Osteoblast (primary cell): ENCODE data around the gene TJAP1. TPM values are rescaled to one million over a fixed set of nuclear protein-coding genes. Genes with fewer than 3 reads are reported as not detected.
"Not testable (repeated sequence)": the region's sequence is repeated elsewhere in the genome, so short reads cannot be mapped to it uniquely, and the experiment has no call there.

Experiments
- DNase-seq: peaks from one replicate; pipeline ENCODE4 v3.0.0; 2011; ENCODE audit warnings: low spot score, mixed read lengths; ENCODE audit not compliant: insufficient read length; ENCODE audit errors: missing footprints
- H2AFZ ChIP-seq: 2 replicates; pipeline ENCODE4 v1.6.0; 2011; ENCODE audit warnings: mild to moderate bottlenecking, low read length
- H3K27ac ChIP-seq: 2 replicates; pipeline ENCODE4 v1.5.1; 2011; ENCODE audit warnings: mild to moderate bottlenecking, low read depth, low read length, moderate library complexity
- H3K27me3 ChIP-seq: 2 replicates; pipeline ENCODE4 v1.6.0; 2012; ENCODE audit warnings: mild to moderate bottlenecking, control low read depth, inconsistent platforms, low read length, moderate library complexity; ENCODE audit not compliant: insufficient read depth
- H3K36me3 ChIP-seq: 2 replicates; pipeline ENCODE4 v1.5.1; 2011; ENCODE audit warnings: mild to moderate bottlenecking, low read length, control low read depth, moderate library complexity; ENCODE audit not compliant: insufficient read depth
- H3K4me1 ChIP-seq: 2 replicates; pipeline ENCODE4 v1.5.1; 2011; ENCODE audit warnings: mild to moderate bottlenecking, low read length, control low read depth, moderate library complexity; ENCODE audit not compliant: insufficient read depth
- H3K4me2 ChIP-seq: 2 replicates; pipeline ENCODE4 v1.6.0; 2011; ENCODE audit warnings: mild to moderate bottlenecking, low read length; ENCODE audit not compliant: insufficient read depth
- H3K4me3 ChIP-seq: fragments of 200-600 bp; sonication (generic); 3 replicates; pipeline ENCODE4 v1.5.1; 2012; ENCODE audit warnings: mild to moderate bottlenecking, low read length, inconsistent platforms; ENCODE audit not compliant: insufficient read depth
- H3K79me2 ChIP-seq: 2 replicates; pipeline ENCODE4 v1.6.0; 2012; ENCODE audit warnings: mild to moderate bottlenecking, low read length, control low read depth, inconsistent platforms; ENCODE audit not compliant: insufficient read depth
- H3K9me3 ChIP-seq: 2 replicates; pipeline ENCODE4 v1.5.1; 2011; ENCODE audit warnings: low read depth, low read length, control low read depth
- H4K20me1 ChIP-seq: 2 replicates; pipeline ENCODE4 v1.6.0; 2012; ENCODE audit warnings: mild to moderate bottlenecking, low read length, control low read depth; ENCODE audit not compliant: insufficient read depth
- CTCF ChIP-seq: IDR thresholded peaks from 2 replicates; pipeline ENCODE4 v1.5.1; 2011; ENCODE audit warnings: mild to moderate bottlenecking, low read depth, low read length, moderate library complexity; ENCODE audit errors: extremely low read depth
- total RNA-seq: library from RNA; depleted of rRNA; stranded (reverse); fragments of >200 nt; gene quantifications from 2 replicates; pipeline ENCODE4 v1.2.3, GENCODE V29; 2012

The TJAP1 gene
- total RNA-seq, 1 donor: 14.5 TPM

GRCh38 chr6:43454696-43455530 is 22.5 kb upstream of the TJAP1 start:
- peak overlapping the region; percentile 88 for H3K4me2 ChIP-seq
- H2AFZ ChIP-seq: no peak overlapping the region
- no peaks in the 10 kb centered on the region for H4K20me1 ChIP-seq
- peaks cover 14% of the 10 kb centered on the region for H3K27me3 ChIP-seq
- no peaks in the 10 kb centered on the region for H3K79me2 ChIP-seq
- H3K27ac ChIP-seq: no peak overlapping the region
- DNase-seq: peak; percentile 98
- H3K4me1 ChIP-seq: peaks cover 4% of the 10 kb centered on the region
- H3K36me3 ChIP-seq: peaks cover 19% of the 10 kb centered on the region
- TF ChIP-seq CTCF: no peak
- peak overlapping the region; percentile 69 for H3K4me3 ChIP-seq
- H3K9me3 ChIP-seq: no peaks in the 10 kb centered on the region

GRCh38 chr6:43455531-43456428 is 21.6 kb upstream of the TJAP1 start, which contains the start of gene DLK2:
Gene DLK2 (minus strand): TSS chr6:43455548. CDS start chr6:43454825, 723 bp downstream.
- no peak within 1 kb of the TSS for H3K27ac ChIP-seq
- no peaks in the 10 kb centered on the region for H3K79me2 ChIP-seq
- peaks cover 4% of the 10 kb centered on the region for H3K4me1 ChIP-seq
- no peaks in the 10 kb centered on the region for H4K20me1 ChIP-seq
- H3K9me3 ChIP-seq: no peaks in the 10 kb centered on the region
- peaks cover 14% of the 10 kb centered on the region for H3K27me3 ChIP-seq
- no peak for DNase-seq
- peak within 1 kb of the TSS; percentile 51 for H2AFZ ChIP-seq
- peak within 1 kb of the TSS; percentile 88 for H3K4me2 ChIP-seq
- H3K4me3 ChIP-seq: peak within 1 kb of the TSS; percentile 69
- no peak for TF ChIP-seq CTCF
- peaks cover 16% of the 10 kb centered on the region for H3K36me3 ChIP-seq

- Histone ChIP-seq H2AFZ (no peak overlapping the region), H3K4me3 (no peak overlapping the region), H3K36me3 (peaks cover 7% of the 10 kb centered on the region), H3K4me2 (no peak overlapping the region), H4K20me1 (no peaks in the 10 kb centered on the region), H3K9me3 (no peaks in the 10 kb centered on the region), H3K4me1 (peaks cover 4% of the 10 kb centered on the region), H3K79me2 (no peaks in the 10 kb centered on the region), H3K27me3 (peaks cover 21% of the 10 kb centered on the region), H3K27ac (no peak overlapping the region)
- no peak for TF ChIP-seq CTCF
- DNase-seq: peak; percentile 52
Measured at GRCh38 chr6:43457643-43458042, 19.7 kb upstream of the TJAP1 start.

GRCh38 chr6:43458154-43458553 is 19.2 kb upstream of the TJAP1 start:
- not testable (repeated sequence) for H3K4me3 ChIP-seq, H2AFZ ChIP-seq, DNase-seq, H3K36me3 ChIP-seq, H3K9me3 ChIP-seq, H3K27ac ChIP-seq, H4K20me1 ChIP-seq, H3K4me2 ChIP-seq, H3K4me1 ChIP-seq, H3K79me2 ChIP-seq
- H3K27me3 ChIP-seq: peaks cover 24% of the 10 kb centered on the region
